ENCODE measurements around the gene SFT2D2.

- TF ChIP-seq CTCF (conservative IDR thresholded peaks at IDR 0.05; ENCODE audit: low read length) = no peak
- no peak for TF ChIP-seq EZH2phosphoT487 (IDR thresholded peaks at IDR 0.05; ENCODE audit: borderline replicate concordance)
These were observed 47.6 kb upstream of the SFT2D2 start for GRCh38 chr1:168178227-168178637.

Measured in Loucy (cell line).